ENCODE results near the gene EPM2A.

EPM2A gene

DNA sequence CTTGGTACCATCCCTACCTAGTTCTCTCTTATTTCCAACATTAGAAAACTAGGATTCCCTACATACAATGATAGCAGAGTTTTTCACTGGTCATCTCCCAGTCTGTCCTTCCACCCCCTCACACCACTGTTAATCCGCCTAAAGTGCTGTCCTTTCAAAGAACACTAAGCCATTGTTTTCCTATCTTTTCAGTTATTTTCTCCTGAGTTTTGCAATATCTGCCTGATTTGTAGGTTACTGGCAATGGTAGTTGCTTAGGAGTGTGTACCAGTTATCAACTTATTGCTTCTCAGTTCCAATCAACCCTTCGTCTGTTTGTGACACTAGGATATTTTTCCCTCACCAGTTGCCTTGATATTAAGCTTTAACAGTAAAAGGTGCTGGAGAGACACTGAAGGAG, 135.0 kb downstream of the EPM2A start:
- no peak overlapping the region for H3K27ac ChIP-seq
- H4K20me1 ChIP-seq (ENCODE audit: insufficient read depth), result no peaks in the 10 kb centered on the region
- no peaks in the 10 kb centered on the region for H3K79me2 ChIP-seq (ENCODE audit: insufficient read depth, low read depth)
- TF ChIP-seq, protein P1, sequence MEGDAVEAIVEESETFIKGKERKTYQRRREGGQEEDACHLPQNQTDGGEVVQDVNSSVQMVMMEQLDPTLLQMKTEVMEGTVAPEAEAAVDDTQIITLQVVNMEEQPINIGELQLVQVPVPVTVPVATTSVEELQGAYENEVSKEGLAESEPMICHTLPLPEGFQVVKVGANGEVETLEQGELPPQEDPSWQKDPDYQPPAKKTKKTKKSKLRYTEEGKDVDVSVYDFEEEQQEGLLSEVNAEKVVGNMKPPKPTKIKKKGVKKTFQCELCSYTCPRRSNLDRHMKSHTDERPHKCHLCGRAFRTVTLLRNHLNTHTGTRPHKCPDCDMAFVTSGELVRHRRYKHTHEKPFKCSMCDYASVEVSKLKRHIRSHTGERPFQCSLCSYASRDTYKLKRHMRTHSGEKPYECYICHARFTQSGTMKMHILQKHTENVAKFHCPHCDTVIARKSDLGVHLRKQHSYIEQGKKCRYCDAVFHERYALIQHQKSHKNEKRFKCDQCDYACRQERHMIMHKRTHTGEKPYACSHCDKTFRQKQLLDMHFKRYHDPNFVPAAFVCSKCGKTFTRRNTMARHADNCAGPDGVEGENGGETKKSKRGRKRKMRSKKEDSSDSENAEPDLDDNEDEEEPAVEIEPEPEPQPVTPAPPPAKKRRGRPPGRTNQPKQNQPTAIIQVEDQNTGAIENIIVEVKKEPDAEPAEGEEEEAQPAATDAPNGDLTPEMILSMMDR (conservative IDR thresholded peaks at IDR 0.05; ENCODE audit: low read depth, low read length), result no peak
- H3K4me2 ChIP-seq, result no peak overlapping the region
- H3K36me3 ChIP-seq (ENCODE audit: insufficient read depth), result no peaks in the 10 kb centered on the region
- H2AFZ ChIP-seq (ENCODE audit: low read depth), result no peak overlapping the region
- no peaks in the 10 kb centered on the region for H3K4me1 ChIP-seq (ENCODE audit: low read depth, poor library complexity, severe bottlenecking)
- H3K9ac ChIP-seq, result no peak overlapping the region
- no peaks in the 10 kb centered on the region for H3K27me3 ChIP-seq (ENCODE audit: insufficient read depth, low read depth)
- H3K4me3 ChIP-seq (IDR thresholded peaks at IDR 0.05; ENCODE audit: insufficient read depth, low read depth, low read length), result no peak overlapping the region

DNA sequence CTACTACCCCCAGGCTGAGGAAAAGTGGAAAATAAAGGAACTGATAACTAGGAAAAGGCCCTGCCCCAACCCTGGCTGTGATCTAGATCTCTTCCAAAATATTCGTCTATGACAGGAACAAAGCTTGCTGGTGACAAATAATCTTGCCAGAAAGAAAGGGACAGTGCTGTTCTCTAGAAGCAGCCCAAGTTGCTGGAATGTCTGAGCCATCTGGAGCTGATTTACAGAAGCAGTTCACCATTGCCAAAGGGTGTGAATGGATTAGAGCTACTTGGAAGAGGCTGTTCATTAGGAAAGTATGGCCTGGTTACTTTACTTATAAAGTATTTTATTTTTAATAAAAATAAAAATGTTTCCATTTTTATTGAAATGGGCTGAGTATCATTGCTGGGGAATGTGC, 146.3 kb downstream of the EPM2A start:
- no peak overlapping the region for H3K4me2 ChIP-seq
- H3K27me3 ChIP-seq (ENCODE audit: insufficient read depth, low read depth), result no peaks in the 10 kb centered on the region
- no peaks in the 10 kb centered on the region for H3K36me3 ChIP-seq (ENCODE audit: insufficient read depth)
- no peaks in the 10 kb centered on the region for H3K79me2 ChIP-seq (ENCODE audit: insufficient read depth, low read depth)
- no peaks in the 10 kb centered on the region for H4K20me1 ChIP-seq (ENCODE audit: insufficient read depth)
- TF ChIP-seq, protein P1 (conservative IDR thresholded peaks at IDR 0.05; ENCODE audit: low read depth, low read length), result no peak
- H3K27ac ChIP-seq, result no peak overlapping the region
- no peak overlapping the region for H3K4me3 ChIP-seq (IDR thresholded peaks at IDR 0.05; ENCODE audit: insufficient read depth, low read depth, low read length)
- H2AFZ ChIP-seq (ENCODE audit: low read depth), result no peak overlapping the region
- H3K4me1 ChIP-seq (ENCODE audit: low read depth, poor library complexity, severe bottlenecking), result no peaks in the 10 kb centered on the region
- no peak overlapping the region for H3K9ac ChIP-seq

DNA sequence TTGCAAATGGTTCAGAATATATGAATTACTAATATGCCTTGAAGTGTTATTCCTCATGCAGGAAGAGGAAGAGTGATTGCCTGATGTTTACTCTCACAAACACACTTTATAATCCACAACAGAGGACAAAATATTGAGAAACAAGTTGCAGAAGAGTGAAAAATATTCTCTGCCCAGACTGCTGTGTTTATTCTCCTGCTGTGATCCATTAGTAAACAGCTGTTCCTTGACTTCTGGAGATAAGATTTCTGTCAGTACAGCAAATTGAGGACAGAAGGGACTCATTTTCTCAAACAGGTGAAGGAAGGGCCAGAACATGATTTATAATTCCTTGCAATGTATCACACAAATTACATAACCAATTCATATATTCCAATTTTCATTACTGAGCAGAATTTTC, 148.0 kb downstream of the EPM2A start:
- TF ChIP-seq, protein P1 (conservative IDR thresholded peaks at IDR 0.05; ENCODE audit: low read depth, low read length), result no peak
- H3K4me3 ChIP-seq (IDR thresholded peaks at IDR 0.05; ENCODE audit: insufficient read depth, low read depth, low read length), result no peak overlapping the region
- H4K20me1 ChIP-seq (ENCODE audit: insufficient read depth), result no peaks in the 10 kb centered on the region
- H3K4me1 ChIP-seq (ENCODE audit: low read depth, poor library complexity, severe bottlenecking), result no peaks in the 10 kb centered on the region
- no peaks in the 10 kb centered on the region for H3K27me3 ChIP-seq (ENCODE audit: insufficient read depth, low read depth)
- H3K9ac ChIP-seq, result no peak overlapping the region
- no peak overlapping the region for H2AFZ ChIP-seq (ENCODE audit: low read depth)
- no peaks in the 10 kb centered on the region for H3K36me3 ChIP-seq (ENCODE audit: insufficient read depth)
- no peak overlapping the region for H3K4me2 ChIP-seq
- H3K27ac ChIP-seq, result no peak overlapping the region
- H3K79me2 ChIP-seq (ENCODE audit: insufficient read depth, low read depth), result no peaks in the 10 kb centered on the region

DNA sequence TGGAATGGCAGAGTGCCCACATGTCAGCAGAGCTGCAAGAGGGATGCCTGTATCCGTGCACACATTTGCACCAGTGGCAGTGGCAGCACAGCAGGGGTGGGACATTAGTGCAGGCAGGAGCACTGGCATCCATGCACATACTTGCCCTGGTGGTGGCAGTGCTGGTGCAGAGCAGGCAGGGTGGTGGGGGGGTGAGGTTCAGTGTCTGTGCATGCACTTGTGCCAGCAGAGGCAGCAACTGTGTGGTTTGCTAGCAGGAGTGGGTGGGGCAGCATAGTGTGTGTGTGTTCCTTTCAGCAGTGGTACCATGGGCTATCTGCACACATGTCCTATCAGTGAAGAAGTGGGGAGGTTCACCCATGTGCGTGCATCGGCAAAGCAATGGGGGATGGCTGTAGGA, 151.6 kb downstream of the EPM2A start:
- Histone ChIP-seq H3K79me2 (ENCODE audit: insufficient read depth, low read depth) (no peaks in the 10 kb centered on the region), H4K20me1 (ENCODE audit: insufficient read depth) (no peaks in the 10 kb centered on the region), H3K4me1 (ENCODE audit: low read depth, poor library complexity, severe bottlenecking) (no peaks in the 10 kb centered on the region), H3K36me3 (ENCODE audit: insufficient read depth) (no peaks in the 10 kb centered on the region), H3K4me2 (no peak overlapping the region), H3K9ac (no peak overlapping the region), H2AFZ (ENCODE audit: low read depth) (no peak overlapping the region), H3K4me3 (IDR thresholded peaks at IDR 0.05; ENCODE audit: insufficient read depth, low read depth, low read length) (no peak overlapping the region), H3K27ac (no peak overlapping the region), H3K27me3 (ENCODE audit: insufficient read depth, low read depth) (no peaks in the 10 kb centered on the region)
- TF ChIP-seq, protein P1 (conservative IDR thresholded peaks at IDR 0.05; ENCODE audit: low read depth, low read length), result no peak
